DOHH2 (cell line): ENCODE measurements around the gene SHISA7.

Experiments used
- EZH2phosphoT487 ChIP-seq: fragments of 200-600 bp; sonication (generic); IDR thresholded peaks from 2 replicates; pipeline ENCODE4 v1.6.1; 2017; ENCODE audit warnings: borderline replicate concordance, mild to moderate bottlenecking, antibody characterized with exemption, low read length, moderate library complexity, mixed read lengths
- TF ChIP-seq, protein P1 (sequence below): fragments of 200-600 bp; sonication (generic); IDR thresholded peaks from one replicate; pipeline ENCODE4 v1.5.1; 2014; ENCODE audit warnings: antibody characterized with exemption, mild to moderate bottlenecking, low read depth, low read length; ENCODE audit not compliant: poor library complexity, severe bottlenecking

DNA sequence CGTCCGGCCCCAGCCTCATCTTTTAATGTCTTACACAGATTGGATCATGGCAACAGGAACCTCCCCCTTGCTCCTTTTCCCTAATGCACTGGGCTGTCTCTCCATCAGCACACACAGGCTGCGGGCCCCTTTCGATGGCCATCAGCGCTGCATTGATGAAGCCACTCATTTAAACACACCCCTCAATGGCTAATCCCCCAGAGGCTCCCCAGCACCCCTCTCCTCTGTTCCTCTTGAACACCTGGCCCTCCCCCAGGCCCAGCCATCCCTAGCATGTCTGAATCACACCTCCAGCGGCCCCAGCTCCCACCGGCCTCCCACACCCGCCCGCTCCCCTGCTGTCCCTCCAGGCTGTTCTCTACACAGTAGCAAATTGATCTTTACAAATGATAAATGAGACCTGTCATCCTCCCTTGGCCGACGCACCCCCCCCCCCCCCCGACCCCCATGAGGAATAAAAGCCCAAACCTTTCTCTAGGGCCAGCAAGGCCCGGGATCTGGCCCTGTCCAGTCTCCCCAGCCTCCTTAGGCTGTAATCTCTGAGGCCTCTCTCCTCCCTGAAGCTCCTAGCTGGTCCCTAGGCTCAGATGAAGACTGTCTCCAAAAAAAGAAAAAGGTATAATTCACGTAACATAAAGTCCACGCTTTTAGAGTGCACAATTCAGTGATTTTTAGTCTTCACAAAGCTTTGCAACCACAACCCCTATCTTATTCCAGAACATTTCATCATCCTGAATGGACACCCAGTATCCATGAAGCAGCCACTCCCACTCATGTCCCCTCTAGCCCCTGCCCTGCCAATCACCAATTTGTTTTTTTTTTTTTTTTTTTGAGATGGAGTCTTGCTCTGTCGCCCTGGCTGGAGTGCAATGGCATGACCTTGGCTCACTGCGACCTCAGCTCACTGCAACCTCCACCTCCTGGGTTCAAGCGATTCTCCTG is 50.0 kb downstream of the SHISA7 start:
- TF ChIP-seq, protein P1, sequence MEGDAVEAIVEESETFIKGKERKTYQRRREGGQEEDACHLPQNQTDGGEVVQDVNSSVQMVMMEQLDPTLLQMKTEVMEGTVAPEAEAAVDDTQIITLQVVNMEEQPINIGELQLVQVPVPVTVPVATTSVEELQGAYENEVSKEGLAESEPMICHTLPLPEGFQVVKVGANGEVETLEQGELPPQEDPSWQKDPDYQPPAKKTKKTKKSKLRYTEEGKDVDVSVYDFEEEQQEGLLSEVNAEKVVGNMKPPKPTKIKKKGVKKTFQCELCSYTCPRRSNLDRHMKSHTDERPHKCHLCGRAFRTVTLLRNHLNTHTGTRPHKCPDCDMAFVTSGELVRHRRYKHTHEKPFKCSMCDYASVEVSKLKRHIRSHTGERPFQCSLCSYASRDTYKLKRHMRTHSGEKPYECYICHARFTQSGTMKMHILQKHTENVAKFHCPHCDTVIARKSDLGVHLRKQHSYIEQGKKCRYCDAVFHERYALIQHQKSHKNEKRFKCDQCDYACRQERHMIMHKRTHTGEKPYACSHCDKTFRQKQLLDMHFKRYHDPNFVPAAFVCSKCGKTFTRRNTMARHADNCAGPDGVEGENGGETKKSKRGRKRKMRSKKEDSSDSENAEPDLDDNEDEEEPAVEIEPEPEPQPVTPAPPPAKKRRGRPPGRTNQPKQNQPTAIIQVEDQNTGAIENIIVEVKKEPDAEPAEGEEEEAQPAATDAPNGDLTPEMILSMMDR, result no peak
- TF ChIP-seq EZH2phosphoT487, result no peak
